ENCODE measurements around the gene DPP8.
"Not testable (repeated sequence)": the region's sequence is repeated elsewhere in the genome, so short reads cannot be mapped to it uniquely, and the experiment has no call there.

DPP8 gene

GRCh38 chr15:65468229-65468909 is 49.1 kb downstream of the DPP8 start:
- TF ChIP-seq, protein P1, sequence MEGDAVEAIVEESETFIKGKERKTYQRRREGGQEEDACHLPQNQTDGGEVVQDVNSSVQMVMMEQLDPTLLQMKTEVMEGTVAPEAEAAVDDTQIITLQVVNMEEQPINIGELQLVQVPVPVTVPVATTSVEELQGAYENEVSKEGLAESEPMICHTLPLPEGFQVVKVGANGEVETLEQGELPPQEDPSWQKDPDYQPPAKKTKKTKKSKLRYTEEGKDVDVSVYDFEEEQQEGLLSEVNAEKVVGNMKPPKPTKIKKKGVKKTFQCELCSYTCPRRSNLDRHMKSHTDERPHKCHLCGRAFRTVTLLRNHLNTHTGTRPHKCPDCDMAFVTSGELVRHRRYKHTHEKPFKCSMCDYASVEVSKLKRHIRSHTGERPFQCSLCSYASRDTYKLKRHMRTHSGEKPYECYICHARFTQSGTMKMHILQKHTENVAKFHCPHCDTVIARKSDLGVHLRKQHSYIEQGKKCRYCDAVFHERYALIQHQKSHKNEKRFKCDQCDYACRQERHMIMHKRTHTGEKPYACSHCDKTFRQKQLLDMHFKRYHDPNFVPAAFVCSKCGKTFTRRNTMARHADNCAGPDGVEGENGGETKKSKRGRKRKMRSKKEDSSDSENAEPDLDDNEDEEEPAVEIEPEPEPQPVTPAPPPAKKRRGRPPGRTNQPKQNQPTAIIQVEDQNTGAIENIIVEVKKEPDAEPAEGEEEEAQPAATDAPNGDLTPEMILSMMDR (IDR thresholded peaks at IDR 0.05; ENCODE audit: low read depth, low read length), result no peak
- in situ Hi-C loops (cut with HindIII; ENCODE audit: low sequenced_read_pairs), result no loop called here

DNA sequence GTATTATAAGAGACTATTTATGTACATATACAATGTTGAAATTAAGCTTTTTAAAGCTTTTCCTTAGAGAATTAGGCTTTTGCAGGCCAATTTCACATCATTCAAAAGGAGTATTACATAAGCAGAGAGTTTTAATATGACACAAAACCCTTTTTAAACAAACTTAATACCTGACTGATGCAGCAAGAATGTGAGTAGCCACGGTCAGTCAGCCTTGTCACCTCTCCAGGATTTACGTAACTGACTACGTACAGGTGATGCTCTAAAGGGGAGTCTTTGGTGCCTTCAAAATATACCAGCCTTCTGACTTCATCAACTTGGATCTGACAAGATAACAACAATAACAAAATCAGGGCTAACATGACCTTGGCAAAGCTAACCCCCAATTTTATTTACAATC is 50.6 kb downstream of the DPP8 start:
- no peak for DNase-seq (ENCODE audit: low read depth, low spot score)
- H3K4me3 ChIP-seq (ENCODE audit: low read depth, low read length), result no peak overlapping the region
- TF ChIP-seq, protein P1 (IDR thresholded peaks at IDR 0.05; ENCODE audit: low read depth, low read length), result no peak
- in situ Hi-C loops (cut with HindIII; ENCODE audit: low sequenced_read_pairs), result no loop called here

More at GRCh38 chr15:65468229-65468909, 49.1 kb downstream of the DPP8 start:
- no peak overlapping the region for H3K4me3 ChIP-seq (ENCODE audit: low read depth, low read length)
- no peak for DNase-seq (ENCODE audit: low read depth, low spot score)

DNA sequence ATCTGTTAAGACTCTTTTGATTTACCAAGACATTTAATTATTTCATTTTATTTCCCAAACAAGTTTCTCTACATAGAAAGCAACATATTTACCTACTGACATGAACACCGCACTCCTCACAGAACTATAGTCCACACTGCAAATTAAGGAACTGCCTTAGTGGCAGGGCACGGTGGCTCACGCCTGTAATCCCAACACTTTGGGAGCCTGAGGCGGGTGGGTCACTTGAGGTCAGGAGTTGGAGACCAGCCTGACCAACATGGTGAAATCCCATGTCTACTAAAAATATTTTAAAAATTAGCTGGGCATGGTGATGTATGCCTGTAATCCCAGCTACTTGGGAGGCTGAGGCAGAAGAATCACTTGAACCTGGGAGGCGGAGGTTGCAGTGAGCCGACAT is 54.4 kb downstream of the DPP8 start:
- DNase-seq (ENCODE audit: low read depth, low spot score); H3K4me3 ChIP-seq (ENCODE audit: low read depth, low read length); in situ Hi-C loops (cut with HindIII; ENCODE audit: low sequenced_read_pairs): not testable (repeated sequence)

DNA sequence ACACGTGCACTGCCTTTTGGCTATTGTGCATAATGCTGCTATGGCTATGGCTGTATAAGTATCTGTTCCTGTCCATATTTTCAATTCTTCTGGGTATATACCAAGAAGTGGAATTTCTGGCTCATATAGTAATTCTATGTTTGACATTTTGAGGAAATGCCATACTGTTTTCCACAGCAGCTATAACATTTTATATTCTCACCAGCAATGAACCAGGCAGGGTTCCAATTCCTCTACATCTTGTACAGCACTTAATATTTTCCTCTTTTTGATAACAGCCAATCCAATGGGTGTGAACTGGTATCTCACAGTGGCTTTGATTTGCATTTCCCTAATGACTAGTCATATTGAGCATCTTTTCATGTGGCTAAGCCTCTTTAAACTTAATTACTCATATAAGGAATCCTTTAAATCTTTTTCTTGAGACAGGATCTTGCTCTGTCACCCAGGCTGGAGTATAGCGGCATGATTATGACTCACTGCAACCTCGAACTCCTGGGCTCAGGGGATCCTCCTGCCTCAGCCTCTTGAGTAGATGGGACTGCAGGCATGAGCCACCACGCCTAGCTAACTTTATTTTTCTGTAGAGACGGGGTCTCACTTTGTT is 56.6 kb downstream of the DPP8 start:
- TF ChIP-seq, protein P1 (IDR thresholded peaks at IDR 0.05; ENCODE audit: low read depth, low read length), result no peak
- no peak overlapping the region for H3K4me3 ChIP-seq (ENCODE audit: low read depth, low read length)
- in situ Hi-C loops (cut with HindIII; ENCODE audit: low sequenced_read_pairs), result no loop called here
- DNase-seq (ENCODE audit: low read depth, low spot score), result no peak

DNA sequence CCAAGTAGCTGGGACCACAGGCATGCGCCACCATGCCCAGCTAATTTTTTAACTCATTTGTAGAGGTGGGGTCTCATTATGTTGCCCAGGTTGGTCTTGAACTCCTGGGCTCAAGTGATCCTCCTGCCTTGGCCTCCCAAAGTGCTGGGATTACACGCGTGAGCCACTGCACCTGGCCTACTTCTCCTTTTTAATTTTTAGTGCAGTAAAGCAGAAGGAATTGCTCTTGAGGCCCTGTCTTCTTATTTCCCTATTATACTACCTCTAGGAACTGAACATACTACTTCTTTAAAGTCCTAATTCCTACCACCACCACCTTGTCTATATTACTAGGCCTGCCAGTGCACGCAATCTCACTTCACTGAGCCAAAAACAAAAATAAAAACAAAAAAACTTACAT is 62.2 kb downstream of the DPP8 start:
- in situ Hi-C loops (cut with HindIII; ENCODE audit: low sequenced_read_pairs); DNase-seq (ENCODE audit: low read depth, low spot score); H3K4me3 ChIP-seq (ENCODE audit: low read depth, low read length): not testable (repeated sequence)

- DNase-seq (ENCODE audit: low read depth, low spot score), result no peak
- TF ChIP-seq, protein P1 (IDR thresholded peaks at IDR 0.05; ENCODE audit: low read depth, low read length), result no peak
Observed at GRCh38 chr15:65451989-65452388, 65.5 kb downstream of the DPP8 start.

DNA sequence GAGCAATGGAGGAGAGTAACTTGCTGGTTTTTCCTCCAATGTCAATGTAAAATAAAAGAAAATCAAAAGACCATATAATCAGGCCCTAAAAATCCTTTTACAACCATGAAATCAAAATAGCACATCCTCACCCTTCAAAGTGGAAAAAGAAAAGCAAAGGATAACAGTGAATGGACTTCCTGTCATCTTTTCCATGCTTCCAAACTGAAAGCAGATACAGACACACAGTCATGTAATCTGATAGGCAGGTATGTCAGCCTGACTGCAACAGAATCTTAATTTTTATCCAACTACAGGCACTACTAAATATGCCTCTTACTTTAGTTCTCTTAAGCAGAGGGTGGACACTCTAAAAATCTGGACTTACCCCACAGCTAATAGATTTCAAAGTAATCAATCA is 66.9 kb downstream of the DPP8 start:
- DNase-seq (ENCODE audit: low read depth, low spot score), result no peak
- in situ Hi-C loops (cut with HindIII; ENCODE audit: low sequenced_read_pairs), result no loop called here
- H3K4me3 ChIP-seq (ENCODE audit: low read depth, low read length), result no peak overlapping the region
- TF ChIP-seq, protein P1 (IDR thresholded peaks at IDR 0.05; ENCODE audit: low read depth, low read length), result no peak

More at GRCh38 chr15:65451989-65452388, 65.5 kb downstream of the DPP8 start:
- in situ Hi-C loops (cut with HindIII; ENCODE audit: low sequenced_read_pairs), result no loop called here
- H3K4me3 ChIP-seq (ENCODE audit: low read depth, low read length), result no peak overlapping the region

Measured in astrocyte of the spinal cord (primary cell).